Subcutaneous adipose tissue (tissue), 4 donors: ENCODE results near the gene SF3B3. TPM values are rescaled to one million over a fixed set of nuclear protein-coding genes. Genes with fewer than 3 reads are reported as not detected.

Experiments used
- CTCF ChIP-seq: fragments of 450-650 bp; IDR thresholded peaks from one replicate; pipeline ENCODE4 v1.5.1; 2016; ENCODE audit warnings: low read depth, mild to moderate bottlenecking, control low read depth, antibody characterized with exemption, moderate library complexity
- small RNA-seq: library from RNA; depleted of rRNA; stranded (forward); fragments of <200 nt; gene quantifications from one replicate; pipeline ENCODE3, GENCODE V24; 2016
- total RNA-seq, 4 donors: library from RNA; depleted of rRNA; stranded (reverse); fragments of >200 nt; gene quantifications; one replicate each; pipeline ENCODE4 v1.1.0, GENCODE V29; 2016

The SF3B3 gene
- total RNA-seq, 4 donors from 2014 or later = 75.6 to 143 (median 105) TPM

DNA sequence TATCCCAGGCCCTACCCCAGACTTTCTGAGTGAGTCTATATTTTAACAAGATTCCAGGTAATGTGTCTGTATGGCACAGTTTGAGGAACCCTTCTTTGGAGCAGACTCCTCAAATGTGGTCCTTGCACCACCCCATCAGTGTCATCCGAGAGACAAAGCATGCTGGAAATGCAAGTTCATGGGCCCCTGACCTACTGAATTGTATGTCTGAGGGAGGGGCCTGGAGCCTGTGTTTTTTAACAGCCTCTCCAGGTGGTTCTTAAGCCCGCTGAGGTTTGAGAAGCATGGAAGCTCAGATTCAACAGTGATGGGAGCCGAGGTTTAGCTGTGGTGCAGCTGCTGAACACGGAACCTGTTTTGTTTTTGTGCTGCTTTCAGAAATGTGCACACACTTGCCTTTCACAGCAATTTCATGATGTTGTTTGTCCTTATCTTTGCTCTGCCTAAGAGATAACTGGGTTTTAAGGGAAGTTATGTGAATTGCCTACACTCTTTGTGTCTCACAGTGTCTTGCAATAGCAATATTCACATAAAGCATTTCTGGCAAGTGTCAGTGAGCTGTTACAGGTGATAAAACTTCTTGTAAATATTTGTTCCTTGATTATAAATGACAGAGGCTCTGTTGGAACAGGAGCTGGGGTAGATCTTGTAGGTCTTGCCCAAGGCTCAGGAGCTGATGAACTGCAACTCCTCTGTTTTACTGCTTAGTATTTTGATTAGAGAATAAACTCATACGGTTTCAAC, 90.8 kb downstream of the SF3B3 start:
- no peak for TF ChIP-seq CTCF

- no peak for TF ChIP-seq CTCF
Observed at GRCh38 chr16:70615945-70616344, 92.3 kb downstream of the SF3B3 start.

Small RNA genes within 50 kb of the gene (small RNA-seq; reads per million reads assigned to genes)
- gene SNORD111 (362 reads per million, percentile 98 among the genes with 10 or more reads in this experiment), gene SNORD111B (216 reads per million, percentile 98 among the genes with 10 or more reads in this experiment)

Other genes starting within 250 kb of the SF3B3 start
- gene AARS1, start 234.3 kb upstream of the SF3B3 start, total RNA-seq = 100 to 1,000 TPM in 1 of 4 donors, 10 to 100 TPM in 3; 47.9 to 114 (median 64.0) TPM
- 10 to 100 TPM; 31.9 to 55.6 (median 38.3) TPM for gene DDX19B, start 224.6 kb upstream of the SF3B3 start, total RNA-seq
- 10 to 100 TPM; 24.6 to 45.2 (median 40.3) TPM for gene DDX19A, start 176.9 kb upstream of the SF3B3 start, total RNA-seq
- gene ST3GAL2, start 84.7 kb upstream of the SF3B3 start, total RNA-seq = 10 to 100 TPM in 3 of 4 donors, 1 to 10 TPM in 1; 9.9 to 14.1 (median 13.1) TPM
- 10 to 100 TPM in 3 of 4 donors, 1 to 10 TPM in 1; 2.0 to 25.1 (median 12.0) TPM for gene FCSK, start 69.2 kb upstream of the SF3B3 start, total RNA-seq
- gene COG4, start 262 bp upstream of the SF3B3 start, total RNA-seq = 10 to 100 TPM; 29.8 to 49.9 (median 39.9) TPM
- gene IL34, start 122.7 kb downstream of the SF3B3 start, total RNA-seq = 1 to 10 TPM in 1 of 4 donors, not detected in 3; 1.5 TPM
- 10 to 100 TPM in 2 of 4 donors, 1 to 10 TPM in 2; 3.4 to 31.1 (median 8.5) TPM for gene MTSS2, start 162.2 kb downstream of the SF3B3 start, total RNA-seq